SK-N-SH (cell line): ENCODE measurements around the gene CATSPERZ.

Experiments
- CTCF ChIP-seq: fragments of 200-600 bp; sonication (generic); IDR thresholded peaks from 2 replicates; pipeline ENCODE4 v1.6.1; 2017; ENCODE audit warnings: antibody characterized with exemption, mild to moderate bottlenecking, moderate library complexity
- EZH2phosphoT487 ChIP-seq: fragments of 200-600 bp; sonication (generic); IDR thresholded peaks from 2 replicates; pipeline ENCODE4 v1.6.1; 2017; ENCODE audit warnings: low read depth, mixed run types, mild to moderate bottlenecking, antibody characterized with exemption, moderate library complexity, borderline replicate concordance
- MXI1 ChIP-seq: IDR thresholded peaks from 2 replicates; pipeline ENCODE4 v1.6.1; 2012; ENCODE audit warnings: mild to moderate bottlenecking, low read depth, low read length, improper control_type of control experiment
- NFIC ChIP-seq: IDR thresholded peaks from 2 replicates; pipeline ENCODE4 v1.4.0; 2012; ENCODE audit warnings: borderline replicate concordance
- RAD21 ChIP-seq: IDR thresholded peaks from 2 replicates; pipeline ENCODE4 v1.6.1; 2012; ENCODE audit warnings: mild to moderate bottlenecking, low read length
- SMC3 ChIP-seq: IDR thresholded peaks from 2 replicates; pipeline ENCODE4 v1.6.1; 2012; ENCODE audit warnings: low read depth, low read length, improper control_type of control experiment
- TCF12 ChIP-seq: IDR thresholded peaks from 2 replicates; pipeline ENCODE4 v1.4.0; 2012
- TF ChIP-seq, protein P1 (sequence below): IDR thresholded peaks from 2 replicates; pipeline ENCODE4; 2012
- TF ChIP-seq, protein P2 (sequence below): IDR thresholded peaks from 2 replicates; pipeline ENCODE4 v1.4.0; 2012; ENCODE audit warnings: low read depth, borderline replicate concordance

DNA sequence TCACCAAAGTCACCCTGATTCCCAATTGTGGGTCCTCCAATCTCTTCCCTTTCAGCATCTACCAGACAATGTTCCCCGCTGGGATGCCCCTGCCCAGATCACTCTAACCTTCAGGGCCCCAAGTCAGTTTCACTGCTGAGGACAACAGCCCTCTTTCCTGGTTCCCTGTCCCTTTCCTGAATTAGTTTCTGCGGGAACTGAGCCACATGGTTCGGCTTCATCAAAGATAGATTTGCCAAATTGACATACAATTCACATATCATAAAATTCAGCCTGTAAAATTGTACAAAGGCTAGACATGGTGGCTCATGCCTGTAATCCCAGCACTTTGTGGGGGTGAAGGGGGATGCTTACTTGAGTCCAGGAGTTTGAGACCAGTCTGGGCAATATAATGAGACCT is 27.8 kb downstream of the CATSPERZ start:
- TF ChIP-seq, protein P1, sequence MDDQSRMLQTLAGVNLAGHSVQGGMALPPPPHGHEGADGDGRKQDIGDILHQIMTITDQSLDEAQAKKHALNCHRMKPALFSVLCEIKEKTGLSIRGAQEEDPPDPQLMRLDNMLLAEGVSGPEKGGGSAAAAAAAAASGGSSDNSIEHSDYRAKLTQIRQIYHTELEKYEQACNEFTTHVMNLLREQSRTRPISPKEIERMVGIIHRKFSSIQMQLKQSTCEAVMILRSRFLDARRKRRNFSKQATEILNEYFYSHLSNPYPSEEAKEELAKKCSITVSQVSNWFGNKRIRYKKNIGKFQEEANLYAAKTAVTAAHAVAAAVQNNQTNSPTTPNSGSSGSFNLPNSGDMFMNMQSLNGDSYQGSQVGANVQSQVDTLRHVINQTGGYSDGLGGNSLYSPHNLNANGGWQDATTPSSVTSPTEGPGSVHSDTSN: no peak
- no peak for TF ChIP-seq CTCF
- TF ChIP-seq TCF12: no peak
- no peak for TF ChIP-seq RAD21
- TF ChIP-seq NFIC: no peak
- TF ChIP-seq, protein P2, sequence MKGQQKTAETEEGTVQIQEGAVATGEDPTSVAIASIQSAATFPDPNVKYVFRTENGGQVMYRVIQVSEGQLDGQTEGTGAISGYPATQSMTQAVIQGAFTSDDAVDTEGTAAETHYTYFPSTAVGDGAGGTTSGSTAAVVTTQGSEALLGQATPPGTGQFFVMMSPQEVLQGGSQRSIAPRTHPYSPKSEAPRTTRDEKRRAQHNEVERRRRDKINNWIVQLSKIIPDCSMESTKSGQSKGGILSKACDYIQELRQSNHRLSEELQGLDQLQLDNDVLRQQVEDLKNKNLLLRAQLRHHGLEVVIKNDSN: no peak
- no peak for TF ChIP-seq MXI1
- no peak for TF ChIP-seq SMC3
- no peak for TF ChIP-seq EZH2phosphoT487
